Suprapubic skin (tissue), 4 donors: ENCODE results near the gene P2RX6.

Source experiments
- POLR2A ChIP-seq, 2 donors: fragments of 450-650 bp; IDR thresholded peaks; one replicate each; pipeline ENCODE4 v1.6.1; 2017; ENCODE audit warnings: antibody characterized with exemption in 2 of 2, mild to moderate bottlenecking in 2 of 2, moderate library complexity in 2 of 2
- POLR2AphosphoS5 ChIP-seq, 3 donors: sonication (generic); formaldehyde crosslinking; IDR thresholded peaks; one replicate each; pipeline ENCODE4 v1.6.1; 2017; ENCODE audit warnings: antibody characterized with exemption in 3 of 3
- TF ChIP-seq, protein P1 (sequence below), 2 donors: fragments of 200-600 bp in 1 of 2; fragments of 450-650 bp in 1 of 2; sonication (generic) in 1 of 2; IDR thresholded peaks; one replicate each; pipeline ENCODE4 v1.5.1; 2016 to 2019; ENCODE audit warnings: antibody characterized with exemption in 2 of 2, mild to moderate bottlenecking in 1 of 2, moderate library complexity in 1 of 2

DNA sequence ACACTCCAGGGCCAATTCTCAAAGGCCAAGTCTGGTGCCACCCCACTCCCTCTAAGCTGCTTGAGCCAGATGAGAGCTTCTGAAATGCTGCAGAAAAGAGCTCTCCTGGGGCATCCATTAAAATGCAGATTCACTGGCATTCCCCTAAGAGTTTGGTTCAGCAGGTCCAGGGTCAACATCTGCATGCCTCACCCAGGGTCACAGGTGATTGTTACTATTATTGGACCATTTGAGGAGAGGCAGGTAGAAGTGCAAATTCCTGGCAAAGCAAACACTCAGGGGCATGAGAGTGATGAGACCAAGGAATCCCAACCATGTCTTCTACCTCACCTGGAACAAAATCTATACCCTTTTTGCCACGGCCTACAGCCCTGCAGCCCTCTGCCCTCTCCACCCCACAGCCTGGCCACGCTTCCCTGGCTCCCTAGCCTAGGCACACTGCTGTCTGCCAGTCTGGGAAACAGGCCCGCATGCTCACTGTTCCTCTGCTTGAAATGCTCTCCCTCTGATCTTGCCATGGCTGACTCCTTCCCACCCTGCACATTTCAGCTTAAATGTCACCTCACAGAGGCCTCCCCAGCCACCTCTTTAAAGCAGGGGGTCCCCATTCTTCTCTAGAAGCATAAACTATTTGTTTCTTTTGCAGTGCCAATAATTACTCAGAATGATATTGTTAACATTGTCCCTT is 4.4 kb upstream of the P2RX6 start:
- TF ChIP-seq, protein P1, sequence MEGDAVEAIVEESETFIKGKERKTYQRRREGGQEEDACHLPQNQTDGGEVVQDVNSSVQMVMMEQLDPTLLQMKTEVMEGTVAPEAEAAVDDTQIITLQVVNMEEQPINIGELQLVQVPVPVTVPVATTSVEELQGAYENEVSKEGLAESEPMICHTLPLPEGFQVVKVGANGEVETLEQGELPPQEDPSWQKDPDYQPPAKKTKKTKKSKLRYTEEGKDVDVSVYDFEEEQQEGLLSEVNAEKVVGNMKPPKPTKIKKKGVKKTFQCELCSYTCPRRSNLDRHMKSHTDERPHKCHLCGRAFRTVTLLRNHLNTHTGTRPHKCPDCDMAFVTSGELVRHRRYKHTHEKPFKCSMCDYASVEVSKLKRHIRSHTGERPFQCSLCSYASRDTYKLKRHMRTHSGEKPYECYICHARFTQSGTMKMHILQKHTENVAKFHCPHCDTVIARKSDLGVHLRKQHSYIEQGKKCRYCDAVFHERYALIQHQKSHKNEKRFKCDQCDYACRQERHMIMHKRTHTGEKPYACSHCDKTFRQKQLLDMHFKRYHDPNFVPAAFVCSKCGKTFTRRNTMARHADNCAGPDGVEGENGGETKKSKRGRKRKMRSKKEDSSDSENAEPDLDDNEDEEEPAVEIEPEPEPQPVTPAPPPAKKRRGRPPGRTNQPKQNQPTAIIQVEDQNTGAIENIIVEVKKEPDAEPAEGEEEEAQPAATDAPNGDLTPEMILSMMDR (IDR thresholded peaks at IDR 0.05) = no peak
- TF ChIP-seq POLR2A (IDR thresholded peaks at IDR 0.05) = no peak
- no peak for TF ChIP-seq POLR2AphosphoS5 (IDR thresholded peaks at IDR 0.05)
